RPMI7951 (cell line): ENCODE data around the gene USP46. TPM values are rescaled to one million over a fixed set of nuclear protein-coding genes. Genes with fewer than 3 reads are reported as not detected.

ENCODE experiments used
- DNase-seq: peaks from one replicate; pipeline ENCODE4 v3.0.0-alpha.2; 2012; ENCODE audit warnings: low read depth
- total RNA-seq: library from RNA; depleted of rRNA; stranded (reverse); fragments of >200 nt; shearing (Covaris generic); gene quantifications from 2 replicates; pipeline ENCODE4 v1.2.3, GENCODE V29; 2014

Gene USP46
- total RNA-seq, 1 experiment from 2014 or later = 11.1 TPM

DNA sequence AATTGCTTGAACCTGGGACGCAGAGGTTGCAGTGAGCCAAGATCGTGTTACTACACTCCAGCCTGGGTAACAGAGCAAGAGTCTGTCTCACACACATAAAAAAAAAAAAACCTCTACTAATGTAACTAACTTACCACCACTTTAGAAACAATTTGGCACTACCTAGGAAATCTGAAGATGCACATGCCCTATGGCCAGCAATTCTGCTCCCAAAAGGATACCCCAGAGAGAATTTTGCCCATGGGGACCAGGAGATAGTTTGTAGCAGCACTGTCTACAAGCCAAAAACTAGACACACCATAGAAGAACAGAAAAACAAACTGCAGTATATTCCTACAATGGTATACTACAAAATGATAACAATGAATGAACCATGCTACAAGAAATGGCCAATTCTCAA is 37.5 kb downstream of the USP46 start:
- no peak for DNase-seq

DNA sequence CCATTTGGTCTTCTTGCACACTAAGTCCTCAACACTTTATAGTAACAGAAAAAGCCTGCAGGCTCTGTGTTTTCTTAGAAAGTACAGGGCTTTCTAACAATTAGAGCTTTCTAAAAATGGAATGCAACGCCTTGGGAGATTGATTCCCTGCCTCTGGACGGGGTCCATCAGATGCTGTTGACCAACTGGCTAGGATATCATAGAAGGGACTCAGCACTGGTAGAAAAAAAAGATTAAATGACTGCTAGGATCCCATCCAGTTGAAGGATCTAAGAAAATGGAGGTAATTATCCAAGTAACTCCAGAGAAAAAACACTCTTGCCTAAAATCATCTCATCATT is 39.5 kb downstream of the USP46 start:
- no peak for DNase-seq

DNA sequence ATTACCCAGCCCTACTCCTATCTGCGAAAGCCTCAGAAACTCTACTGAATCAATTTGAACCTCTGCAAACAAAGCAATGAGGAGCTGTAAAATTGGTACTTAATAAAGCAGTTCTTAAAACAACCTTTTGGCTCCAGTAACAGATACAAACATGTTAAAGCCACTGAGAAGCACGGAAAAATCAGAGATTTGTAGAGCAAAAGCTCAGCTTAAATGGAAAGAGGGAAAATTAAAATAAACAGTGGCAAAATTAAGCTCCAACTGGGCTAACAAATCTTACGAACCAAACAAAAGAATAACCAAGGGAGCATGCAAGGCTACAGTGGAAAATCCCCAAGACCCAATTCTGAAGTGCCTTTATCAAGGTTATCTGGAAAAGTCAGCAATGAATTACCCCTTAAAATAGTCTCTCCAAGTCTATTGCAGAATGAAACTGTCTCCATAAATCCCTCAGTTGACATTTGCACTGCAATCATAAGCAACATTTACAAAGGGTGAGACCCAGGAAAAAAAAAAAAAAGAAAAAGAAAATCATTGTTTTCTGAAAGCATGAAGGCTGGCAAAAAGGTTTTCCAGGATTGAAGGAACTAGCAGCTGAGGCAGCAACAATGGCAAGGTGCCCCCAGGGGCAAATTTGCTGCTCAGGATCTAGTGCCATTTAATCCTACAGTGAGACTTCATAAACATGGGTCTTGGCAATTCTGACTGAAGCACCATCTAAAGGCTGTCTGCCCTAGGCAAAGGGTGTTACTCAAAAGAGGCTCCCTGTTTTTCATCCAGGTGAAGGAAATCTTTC is 40.1 kb downstream of the USP46 start:
- DNase-seq = no peak

DNA sequence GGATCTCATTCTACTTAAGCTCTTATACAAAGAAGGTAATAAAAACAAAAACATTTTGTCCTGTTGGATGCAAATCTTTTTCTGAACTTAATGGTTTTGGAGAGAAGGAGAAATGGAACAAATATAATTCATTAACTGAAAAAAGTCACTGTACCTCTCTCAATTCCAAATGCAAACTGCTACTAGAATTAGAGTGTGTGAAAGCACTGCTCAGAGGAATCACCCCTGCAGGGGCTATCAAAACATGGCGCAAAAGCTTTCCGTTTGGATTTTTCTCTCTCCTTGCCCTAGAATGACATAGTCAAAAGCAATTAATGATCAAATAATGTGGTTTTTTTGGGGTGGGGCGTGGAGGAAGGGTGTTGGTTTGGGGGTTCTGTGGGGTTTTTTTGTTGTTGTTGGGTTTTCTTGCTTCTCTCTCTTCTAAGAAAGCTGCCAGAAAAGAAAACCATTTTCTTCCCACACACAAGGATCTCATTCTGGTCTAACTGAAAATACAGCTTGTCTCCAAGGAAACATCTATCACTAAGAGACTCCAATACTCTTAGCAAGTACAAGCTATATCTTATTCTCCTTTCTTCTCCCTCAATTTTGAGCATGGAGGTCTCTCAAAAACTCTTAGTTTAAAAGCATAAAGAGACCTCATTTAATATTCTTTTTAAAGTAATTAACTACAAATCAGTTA is 41.6 kb downstream of the USP46 start:
- no peak for DNase-seq

DNA sequence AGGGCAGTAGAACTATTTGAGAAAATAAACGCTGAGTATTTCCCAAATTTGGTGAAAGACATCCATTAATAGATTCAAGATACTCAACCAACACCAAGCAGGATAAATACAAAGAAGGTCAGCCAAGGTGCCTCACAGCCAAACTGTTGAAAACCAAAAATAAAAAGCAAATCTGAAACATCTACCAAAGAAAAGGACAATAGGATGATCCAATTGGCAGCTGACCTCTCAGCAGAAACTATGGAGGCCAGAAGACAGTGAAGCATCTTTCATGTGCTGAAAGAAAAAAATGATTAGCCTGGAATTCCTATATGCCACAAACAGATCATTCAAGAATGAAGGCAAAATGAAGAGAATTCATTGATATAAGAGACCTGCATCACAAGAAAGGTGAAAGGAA is 44.9 kb downstream of the USP46 start:
- DNase-seq = no peak

DNA sequence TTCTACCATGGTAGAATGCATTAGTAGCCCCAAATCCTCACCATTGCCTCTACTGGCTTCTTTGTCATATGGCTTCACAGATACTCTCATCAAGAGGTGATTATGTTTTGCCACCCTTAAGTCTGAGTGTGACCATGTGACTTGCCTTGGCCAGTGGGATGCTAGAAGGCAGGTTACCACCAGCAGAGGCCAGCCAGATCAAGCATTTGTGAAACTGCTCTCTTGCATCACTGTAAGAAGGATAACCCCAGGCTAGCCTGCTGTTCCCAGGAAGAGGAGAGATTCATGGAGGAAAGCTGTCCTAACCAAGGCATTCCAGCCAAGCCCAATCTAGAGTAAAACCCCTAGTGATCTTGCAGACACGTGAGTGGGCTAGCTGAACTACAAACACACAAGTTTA is 46.8 kb downstream of the USP46 start:
- peak; percentile 13 for DNase-seq

DNA sequence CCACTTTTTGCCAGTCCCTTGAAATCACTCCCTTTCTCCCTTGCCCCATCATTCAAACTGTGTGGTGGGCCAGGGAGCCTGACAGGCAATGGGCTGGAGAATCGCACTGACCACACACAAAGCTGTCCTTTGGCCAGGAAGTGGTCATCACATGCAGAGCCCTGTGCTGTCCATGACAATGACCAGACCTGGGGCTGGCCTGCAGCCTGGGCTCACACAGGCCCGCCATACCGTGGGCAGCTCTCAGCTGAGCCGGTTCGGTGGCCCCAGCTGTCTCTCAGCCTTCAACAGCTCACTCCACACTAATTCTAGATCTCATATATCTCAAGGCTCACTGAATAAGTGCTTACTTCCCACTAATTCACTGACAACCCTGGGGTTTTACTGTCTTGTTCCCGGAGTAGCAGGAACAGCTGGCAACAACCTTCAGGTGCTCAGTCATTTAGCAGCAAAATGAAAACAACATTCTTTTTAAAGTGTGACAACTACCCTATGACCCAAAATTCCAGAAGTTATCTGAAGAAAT is 48.0 kb downstream of the USP46 start:
- DNase-seq = no peak

DNA sequence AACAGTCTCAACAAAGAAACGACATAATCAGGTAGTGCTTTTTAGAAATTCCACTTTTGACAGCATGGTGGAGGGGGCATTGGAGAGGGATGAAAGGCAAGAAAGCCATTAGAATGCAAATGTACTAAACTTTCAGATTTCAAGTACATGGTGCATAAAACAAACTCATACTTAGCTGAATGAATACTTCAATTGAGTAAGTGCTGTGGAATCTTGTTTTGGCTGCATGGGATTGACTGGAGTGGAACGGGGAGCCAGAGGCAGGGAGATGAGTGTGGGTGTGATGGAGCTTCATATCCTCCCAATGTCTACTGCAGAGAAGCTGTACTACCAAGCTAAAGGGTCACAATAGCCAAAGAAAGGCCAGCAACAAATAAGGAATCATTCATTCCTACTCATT is 52.4 kb downstream of the USP46 start:
- no peak for DNase-seq

DNA sequence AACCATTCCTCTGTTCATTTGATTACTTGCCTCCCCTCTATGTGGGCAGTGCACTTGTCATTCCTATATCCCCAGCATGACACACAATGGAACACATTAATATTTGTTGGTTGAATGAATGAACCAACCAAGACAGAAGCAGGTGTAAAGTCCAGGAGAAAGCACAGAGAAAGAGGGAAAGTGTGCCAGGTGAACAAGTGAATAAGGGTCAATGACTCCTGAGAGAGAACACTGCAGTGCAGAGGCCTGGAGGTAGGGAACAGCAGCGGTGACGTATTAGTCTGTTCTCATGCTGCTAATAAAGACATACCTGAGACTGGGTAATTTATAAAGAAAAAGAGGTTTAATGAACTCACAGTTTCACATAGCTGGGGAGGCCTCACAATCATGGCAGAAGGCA is 53.1 kb downstream of the USP46 start:
- no peak for DNase-seq

DNA sequence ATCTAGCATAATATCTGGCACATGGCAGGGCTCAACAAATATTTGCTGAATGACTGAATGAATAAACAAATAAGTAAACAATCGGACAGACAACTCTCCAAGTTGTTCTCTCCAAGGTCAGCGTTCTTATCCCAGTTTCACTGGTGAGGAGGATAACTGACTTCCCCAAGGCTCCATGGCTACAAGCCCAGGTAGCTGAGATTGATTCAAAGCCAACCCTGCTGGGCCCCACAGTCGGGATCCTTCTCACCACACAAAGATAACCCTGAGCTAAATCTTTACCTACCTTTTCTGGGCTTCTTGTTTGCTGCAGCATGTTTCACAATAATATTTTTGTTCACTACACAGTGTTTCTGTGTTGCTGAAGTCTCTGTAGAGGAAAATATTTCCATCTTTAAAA is 54.9 kb downstream of the USP46 start:
- DNase-seq = no peak

DNA sequence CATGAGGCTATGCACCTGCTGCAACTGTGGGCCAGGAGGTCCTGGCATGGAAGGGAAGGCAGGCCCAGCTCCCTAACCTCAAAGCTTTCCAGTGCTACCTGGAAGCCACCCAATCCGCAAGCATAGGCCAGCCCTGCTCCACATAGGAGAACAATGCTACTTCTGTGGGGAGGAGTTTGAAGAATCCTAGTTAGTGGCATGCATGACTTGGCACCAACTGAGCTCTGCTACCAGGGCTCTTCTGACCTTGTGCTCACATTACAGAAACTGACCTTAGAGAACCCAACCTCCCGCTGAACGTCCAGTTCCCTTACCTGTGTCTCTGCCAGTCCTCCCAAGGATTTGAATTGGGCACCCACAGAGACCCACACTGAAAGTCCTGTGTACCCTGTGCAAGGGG is 58.8 kb downstream of the USP46 start:
- no peak for DNase-seq

DNA sequence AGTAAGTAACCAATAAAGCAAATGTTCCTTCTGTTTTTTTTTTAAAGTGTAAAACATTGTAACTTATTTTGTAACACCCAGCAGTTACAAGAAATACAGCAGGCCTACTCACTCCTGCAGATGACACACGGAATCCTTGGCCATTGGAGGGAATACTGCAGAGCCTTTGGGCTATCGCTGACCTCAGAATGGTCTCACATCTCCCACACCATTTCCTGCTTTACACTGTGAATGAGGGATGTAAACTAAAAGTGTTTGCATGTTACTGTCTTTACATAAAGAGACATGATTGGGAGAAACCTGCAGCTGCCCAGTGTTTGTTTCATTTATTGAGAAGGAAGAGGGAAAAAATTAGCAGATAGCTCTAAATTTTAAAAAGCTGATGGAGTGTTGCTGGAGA is 64.1 kb downstream of the USP46 start:
- peak; percentile 51 for DNase-seq

DNA sequence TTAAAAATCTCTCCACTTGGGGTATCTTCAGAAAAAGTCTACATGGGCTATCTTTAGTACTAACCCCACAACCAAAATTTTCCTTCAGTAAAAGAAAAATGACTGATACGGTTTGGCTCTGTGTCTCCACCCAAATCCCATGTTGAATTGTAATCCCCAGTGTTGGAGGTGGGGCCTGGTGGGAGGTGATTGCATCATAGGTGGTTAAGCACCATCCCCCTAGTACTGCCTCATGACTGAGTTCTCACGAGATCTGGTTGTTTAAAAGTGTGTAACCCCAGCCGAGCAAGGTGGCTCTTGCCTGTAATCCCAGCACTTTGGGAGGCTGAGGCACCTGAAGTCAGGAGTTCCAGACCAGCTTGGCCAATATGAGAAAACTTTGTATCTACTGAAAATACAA is 66.8 kb downstream of the USP46 start:
- DNase-seq = no peak

DNA sequence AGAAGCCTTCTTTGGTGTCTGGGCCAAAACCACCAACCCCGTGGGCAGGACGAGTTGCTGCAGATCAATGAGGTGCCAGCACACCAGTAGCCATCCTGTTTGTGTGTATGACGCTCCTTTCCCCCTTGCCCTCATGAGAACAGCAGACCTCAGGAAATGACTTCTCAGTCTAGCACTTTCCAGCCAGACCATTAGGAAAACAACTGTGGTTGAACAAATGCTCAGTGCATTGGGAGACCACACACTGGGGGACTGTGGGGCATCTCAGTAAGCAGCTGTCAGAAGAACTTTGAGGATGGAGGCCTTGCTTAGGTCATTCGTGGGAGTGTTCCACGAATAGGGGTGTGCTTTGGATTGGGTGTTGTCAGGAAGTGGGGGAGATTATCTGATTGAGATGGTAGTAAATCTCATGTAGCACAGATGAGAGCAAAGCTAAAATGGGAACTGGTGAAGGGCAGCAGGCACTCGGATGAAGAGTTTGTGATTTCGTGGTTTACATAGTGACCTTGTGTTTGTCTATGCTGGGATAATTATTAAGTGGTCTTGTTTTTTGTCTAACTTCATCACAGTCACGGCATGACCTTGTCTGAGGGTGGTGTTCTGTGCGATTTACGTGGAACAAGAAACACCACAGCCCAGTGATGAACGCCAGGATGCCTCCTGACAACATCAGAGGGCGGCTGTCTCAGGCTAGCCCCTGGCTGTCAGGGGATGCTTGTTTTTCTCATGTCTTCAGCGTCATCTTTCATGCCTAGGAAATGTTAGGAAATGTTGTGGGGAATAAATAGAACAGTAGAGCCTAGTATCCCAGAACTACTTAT is 70.1 kb downstream of the USP46 start:
- DNase-seq = peak; percentile 63

DNA sequence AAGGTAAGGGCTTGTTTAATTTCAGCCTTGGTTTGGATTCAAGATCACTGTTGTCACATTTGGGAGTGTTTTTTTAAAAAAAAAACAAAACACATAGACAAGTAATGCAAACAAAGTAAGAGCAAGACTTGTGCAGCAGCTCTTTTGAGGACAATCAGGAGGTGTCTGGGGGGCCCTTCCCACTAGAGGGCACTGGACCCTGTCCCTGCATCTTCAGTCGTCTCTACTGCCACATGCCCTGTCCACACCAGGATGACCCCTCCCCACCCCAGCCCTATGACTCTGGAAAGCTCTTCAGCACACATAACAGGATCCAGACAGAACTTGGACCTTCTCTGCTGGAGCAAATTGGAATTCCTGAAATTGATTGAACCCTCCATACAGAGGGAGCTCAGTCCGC is 71.0 kb downstream of the USP46 start:
- peak; percentile 21 for DNase-seq

DNA sequence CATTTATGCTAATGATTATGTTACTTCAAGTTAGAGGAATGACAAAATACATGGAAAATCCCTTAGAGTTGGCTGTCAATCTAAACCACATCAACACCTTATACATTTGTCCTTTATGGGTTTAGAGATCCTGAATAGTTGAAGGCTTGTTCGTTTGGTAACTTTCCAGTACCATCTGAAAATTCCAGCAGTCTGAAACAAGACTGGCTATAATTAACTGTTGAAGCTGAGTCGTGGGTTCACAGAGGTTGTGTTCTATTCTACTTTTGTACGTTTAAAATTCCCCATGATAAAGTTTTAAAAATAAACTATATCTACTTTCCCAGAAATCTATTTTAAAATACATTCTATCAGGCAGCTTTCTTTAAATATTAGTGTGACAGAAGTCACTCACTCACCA is 73.0 kb downstream of the USP46 start:
- DNase-seq = no peak

DNA sequence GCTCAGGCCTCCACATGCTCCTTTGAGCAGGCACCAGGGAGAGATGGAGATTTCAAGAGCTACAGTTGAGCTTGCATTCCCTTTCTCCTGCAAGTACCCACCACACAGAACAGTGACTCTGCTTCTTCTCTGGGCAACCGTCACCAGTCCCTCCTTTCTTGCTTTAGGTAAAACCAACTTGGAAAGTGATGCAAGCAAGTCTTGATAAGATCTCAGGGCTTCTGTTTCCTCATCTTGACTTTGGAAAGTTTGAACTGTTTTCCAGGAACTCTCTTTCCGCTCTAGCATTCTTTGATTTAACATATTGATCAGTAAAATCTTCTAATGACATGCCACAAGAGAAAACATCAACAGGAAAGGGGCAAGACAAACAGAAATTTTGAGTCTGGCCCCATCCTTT is 73.7 kb downstream of the USP46 start:
- no peak for DNase-seq

DNA sequence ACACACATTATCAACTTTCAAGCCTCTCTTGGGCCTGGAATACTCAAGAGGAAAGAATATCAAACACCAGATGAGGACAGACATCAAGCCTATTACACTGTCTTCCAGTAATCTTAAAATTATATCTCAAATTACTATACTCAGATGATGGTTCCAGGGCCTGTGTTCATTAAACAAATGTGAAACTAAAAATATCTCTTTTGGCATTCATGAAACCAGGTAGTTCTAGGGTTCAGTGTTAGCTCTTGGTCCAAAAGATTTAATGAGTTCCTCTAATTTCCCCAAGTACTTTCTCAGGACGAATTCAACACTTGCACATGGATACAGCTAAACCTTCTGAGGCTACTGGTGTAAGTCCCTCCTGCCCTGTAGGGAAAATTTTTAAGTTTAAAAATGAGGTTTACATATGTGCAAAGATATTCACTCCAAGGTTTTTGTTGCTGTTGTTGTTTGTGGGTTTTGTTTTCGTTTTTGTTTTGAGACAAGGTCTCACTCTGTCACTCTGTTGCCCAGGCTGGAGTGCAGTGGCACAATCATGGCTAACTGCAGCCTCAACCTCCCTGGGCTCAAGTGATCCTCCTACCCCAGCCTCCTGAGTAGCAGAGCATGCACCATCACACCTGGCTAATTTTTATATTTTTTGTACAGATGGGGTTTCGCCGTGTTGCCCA is 79.4 kb downstream of the USP46 start:
- DNase-seq = no peak

DNA sequence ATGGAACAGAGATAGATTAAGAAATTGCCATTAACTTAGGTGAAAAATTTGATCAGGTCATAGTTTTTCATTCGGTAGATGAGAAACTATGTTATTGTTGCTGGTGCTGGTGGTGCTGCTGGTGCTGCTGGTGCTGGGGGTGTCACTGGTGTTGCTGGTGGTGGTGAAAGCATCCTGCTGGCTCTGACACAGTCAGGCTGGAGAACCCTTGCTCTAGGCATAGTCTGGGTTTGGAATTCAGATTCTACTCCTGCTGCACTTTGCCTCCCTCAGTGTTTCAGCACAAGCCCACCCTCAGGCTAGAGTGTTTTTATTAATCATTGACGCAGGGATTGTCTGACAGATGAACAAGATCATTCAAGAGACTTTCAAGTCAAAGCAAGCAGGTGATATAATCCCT is 80.2 kb downstream of the USP46 start:
- no peak for DNase-seq

DNA sequence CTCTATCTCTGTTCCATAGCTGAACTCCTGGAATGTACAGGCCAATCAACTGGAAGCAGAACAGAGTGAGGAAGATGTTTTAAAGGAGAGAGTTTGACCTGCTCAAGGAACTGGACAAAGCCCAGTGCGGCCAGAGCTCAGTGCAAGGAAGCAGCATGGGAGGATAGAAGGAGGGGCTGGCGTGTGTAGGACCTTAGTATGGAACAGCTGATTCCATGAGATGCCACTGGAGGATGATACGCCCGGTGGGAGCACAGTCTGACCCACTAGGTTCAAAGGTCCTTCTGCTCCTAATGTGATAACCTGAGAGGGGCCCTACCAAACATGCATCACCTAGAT is 81.5 kb downstream of the USP46 start:
- DNase-seq = no peak

DNA sequence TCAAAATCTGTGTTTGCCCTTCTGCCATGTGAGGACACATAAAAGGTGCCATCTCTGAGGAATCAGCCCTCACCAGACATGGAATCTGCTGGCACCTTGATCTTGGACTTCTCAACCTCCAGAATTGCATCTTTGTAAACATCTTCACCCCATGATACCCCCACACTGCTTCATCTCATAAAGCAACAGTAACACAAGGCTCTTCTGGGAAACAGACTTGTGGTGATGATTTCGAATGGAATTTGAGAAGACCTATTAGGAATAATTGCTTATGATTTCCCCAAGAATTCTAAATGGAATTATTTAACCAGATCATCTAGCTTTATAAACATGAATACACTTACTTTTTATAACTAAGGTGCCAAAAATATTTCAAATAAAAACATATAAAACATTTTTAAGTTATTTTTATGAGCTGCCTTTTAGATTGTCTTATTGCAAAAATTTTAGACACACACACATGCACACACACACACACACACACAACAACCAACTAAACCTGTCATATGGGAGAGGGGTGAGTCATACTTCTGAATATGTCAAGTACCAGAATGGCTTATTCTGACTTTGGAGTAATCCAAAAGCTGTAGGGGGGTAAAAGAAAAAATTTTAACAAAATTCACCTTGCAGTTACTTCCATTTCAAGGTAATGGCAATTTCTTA is 82.0 kb downstream of the USP46 start:
- peak; percentile 51 for DNase-seq

DNA sequence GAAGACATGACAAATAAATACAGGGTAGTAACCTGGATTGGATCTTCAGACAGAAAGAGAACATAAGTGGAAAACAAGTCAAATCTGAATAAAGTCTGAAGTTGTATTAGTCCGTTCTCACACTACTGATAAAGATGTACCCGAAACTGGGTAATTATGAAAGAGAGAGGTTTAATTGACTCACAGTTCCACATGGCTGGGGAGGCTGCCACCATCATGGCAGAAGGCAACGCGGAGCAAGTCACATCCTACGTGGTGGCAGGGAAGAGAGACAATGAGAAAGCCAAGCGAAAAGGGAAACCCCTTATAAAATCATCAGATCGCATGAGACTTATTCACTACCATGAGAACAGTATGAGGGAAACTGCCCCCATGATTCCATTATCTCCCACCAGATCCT is 82.8 kb downstream of the USP46 start:
- no peak for DNase-seq
